Measurements from ENCODE around the gene CYSTM1. TPM values are rescaled to one million over a fixed set of nuclear protein-coding genes. Genes with fewer than 3 reads are reported as not detected.

The CYSTM1 gene
- polyA plus RNA-seq, 2 donors = 6.7 to 13.4 TPM

GRCh38 chr5:140185409-140185808 is 10.4 kb downstream of the CYSTM1 start:
- WGBS, 2 donors = 90 to 94% methylated on average over 2 of the region's 2 CpGs
- H3K36me3 ChIP-seq (ENCODE audit: control insufficient read depth in 2 of 2, insufficient read depth in 2 of 2, low read length in 1 of 2) = no peaks in the 10 kb centered on the region
- H3K27me3 ChIP-seq (ENCODE audit: control insufficient read depth in 1 of 2, insufficient read depth in 2 of 2, low read length in 2 of 2) = no peaks in the 10 kb centered on the region
- H3K9me3 ChIP-seq (ENCODE audit: control insufficient read depth in 2 of 2, insufficient read depth in 1 of 2, low read depth in 1 of 2, low read length in 1 of 2) = no peaks in the 10 kb centered on the region
- H3K27ac ChIP-seq (ENCODE audit: low read depth in 2 of 2, low read length in 1 of 2) = no peak overlapping the region
- H3K4me3 ChIP-seq (ENCODE audit: low read depth in 1 of 2, low read length in 2 of 2) = no peak overlapping the region
- peaks cover 0 to 4% of the 10 kb centered on the region in 2 donors for H3K4me1 ChIP-seq (ENCODE audit: control insufficient read depth in 2 of 2, insufficient read depth in 2 of 2, low read length in 1 of 2)

GRCh38 chr5:140186267-140186671 is 11.3 kb downstream of the CYSTM1 start:
- Histone ChIP-seq H3K27ac (ENCODE audit: low read depth in 2 of 2, low read length in 1 of 2) (no peak overlapping the region), H3K9me3 (ENCODE audit: control insufficient read depth in 2 of 2, insufficient read depth in 1 of 2, low read depth in 1 of 2, low read length in 1 of 2) (no peaks in the 10 kb centered on the region), H3K4me3 (ENCODE audit: low read depth in 1 of 2, low read length in 2 of 2) (no peak overlapping the region), H3K4me1 (ENCODE audit: control insufficient read depth in 2 of 2, insufficient read depth in 2 of 2, low read length in 1 of 2) (peaks cover 0 to 4% of the 10 kb centered on the region in 2 donors), H3K27me3 (ENCODE audit: control insufficient read depth in 1 of 2, insufficient read depth in 2 of 2, low read length in 2 of 2) (no peaks in the 10 kb centered on the region), H3K36me3 (ENCODE audit: control insufficient read depth in 2 of 2, insufficient read depth in 2 of 2, low read length in 1 of 2) (no peaks in the 10 kb centered on the region)
- 79 to 91% methylated on average over 5 of the region's 5 CpGs for WGBS, 2 donors

GRCh38 chr5:140189253-140189652 is 14.3 kb downstream of the CYSTM1 start:
- no peak overlapping the region for H3K27ac ChIP-seq (ENCODE audit: low read depth in 2 of 2, low read length in 1 of 2)
- H3K36me3 ChIP-seq (ENCODE audit: control insufficient read depth in 2 of 2, insufficient read depth in 2 of 2, low read length in 1 of 2) = no peaks in the 10 kb centered on the region
- WGBS, 2 donors = 86 to 90% methylated on average over 2 of the region's 2 CpGs
- no peaks in the 10 kb centered on the region for H3K9me3 ChIP-seq (ENCODE audit: control insufficient read depth in 2 of 2, insufficient read depth in 1 of 2, low read depth in 1 of 2, low read length in 1 of 2)
- H3K4me1 ChIP-seq (ENCODE audit: control insufficient read depth in 2 of 2, insufficient read depth in 2 of 2, low read length in 1 of 2) = peaks cover 0 to 2% of the 10 kb centered on the region in 2 donors
- H3K27me3 ChIP-seq (ENCODE audit: control insufficient read depth in 1 of 2, insufficient read depth in 2 of 2, low read length in 2 of 2) = no peaks in the 10 kb centered on the region
- H3K4me3 ChIP-seq (ENCODE audit: low read depth in 1 of 2, low read length in 2 of 2) = no peak overlapping the region

- no peaks in the 10 kb centered on the region for H3K36me3 ChIP-seq (ENCODE audit: control insufficient read depth in 2 of 2, insufficient read depth in 2 of 2, low read length in 1 of 2)
- no peaks in the 10 kb centered on the region for H3K9me3 ChIP-seq (ENCODE audit: control insufficient read depth in 2 of 2, insufficient read depth in 1 of 2, low read depth in 1 of 2, low read length in 1 of 2)
- 66 to 70% methylated on average over 3 of the region's 3 CpGs for whole genome bisulfite sequencing, 2 donors
- no peaks in the 10 kb centered on the region for H3K27me3 ChIP-seq (ENCODE audit: control insufficient read depth in 1 of 2, insufficient read depth in 2 of 2, low read length in 2 of 2)
- no peak overlapping the region for H3K4me3 ChIP-seq (ENCODE audit: low read depth in 1 of 2, low read length in 2 of 2)
- H3K4me1 ChIP-seq (ENCODE audit: control insufficient read depth in 2 of 2, insufficient read depth in 2 of 2, low read length in 1 of 2) = peaks cover 0 to 2% of the 10 kb centered on the region in 2 donors
- no peak overlapping the region for H3K27ac ChIP-seq (ENCODE audit: low read depth in 2 of 2, low read length in 1 of 2)
Measured at GRCh38 chr5:140189977-140190871, 15.2 kb downstream of the CYSTM1 start.

- Histone ChIP-seq H3K4me3 (ENCODE audit: low read depth in 1 of 2, low read length in 2 of 2) (no peak overlapping the region), H3K36me3 (ENCODE audit: control insufficient read depth in 2 of 2, insufficient read depth in 2 of 2, low read length in 1 of 2) (no peaks in the 10 kb centered on the region), H3K27me3 (ENCODE audit: control insufficient read depth in 1 of 2, insufficient read depth in 2 of 2, low read length in 2 of 2) (no peaks in the 10 kb centered on the region), H3K4me1 (ENCODE audit: control insufficient read depth in 2 of 2, insufficient read depth in 2 of 2, low read length in 1 of 2) (peaks cover 0 to 2% of the 10 kb centered on the region in 2 donors), H3K27ac (ENCODE audit: low read depth in 2 of 2, low read length in 1 of 2) (no peak overlapping the region), H3K9me3 (ENCODE audit: control insufficient read depth in 2 of 2, insufficient read depth in 1 of 2, low read depth in 1 of 2, low read length in 1 of 2) (no peaks in the 10 kb centered on the region)
- WGBS, 2 donors = 0 to 21% methylated on average over 1 of the region's 1 CpG
Measured at GRCh38 chr5:140190872-140191218, 15.9 kb downstream of the CYSTM1 start.

GRCh38 chr5:140192715-140193430 is 17.9 kb downstream of the CYSTM1 start:
- H3K36me3 ChIP-seq (ENCODE audit: control insufficient read depth in 2 of 2, insufficient read depth in 2 of 2, low read length in 1 of 2) = no peaks in the 10 kb centered on the region
- H3K9me3 ChIP-seq (ENCODE audit: control insufficient read depth in 2 of 2, insufficient read depth in 1 of 2, low read depth in 1 of 2, low read length in 1 of 2) = no peaks in the 10 kb centered on the region
- H3K4me3 ChIP-seq (ENCODE audit: low read depth in 1 of 2, low read length in 2 of 2) = no peak overlapping the region
- H3K27me3 ChIP-seq (ENCODE audit: control insufficient read depth in 1 of 2, insufficient read depth in 2 of 2, low read length in 2 of 2) = no peaks in the 10 kb centered on the region
- no peak overlapping the region for H3K27ac ChIP-seq (ENCODE audit: low read depth in 2 of 2, low read length in 1 of 2)
- 89 to 92% methylated on average over 5 of the region's 5 CpGs for WGBS, 2 donors
- H3K4me1 ChIP-seq (ENCODE audit: control insufficient read depth in 2 of 2, insufficient read depth in 2 of 2, low read length in 1 of 2) = peaks cover 0 to 2% of the 10 kb centered on the region in 2 donors

GRCh38 chr5:140194662-140195061 is 19.7 kb downstream of the CYSTM1 start:
- H3K4me1 ChIP-seq (ENCODE audit: control insufficient read depth in 2 of 2, insufficient read depth in 2 of 2, low read length in 1 of 2) = no peaks in the 10 kb centered on the region
- H3K27me3 ChIP-seq (ENCODE audit: control insufficient read depth in 1 of 2, insufficient read depth in 2 of 2, low read length in 2 of 2) = no peaks in the 10 kb centered on the region
- no peaks in the 10 kb centered on the region for H3K36me3 ChIP-seq (ENCODE audit: control insufficient read depth in 2 of 2, insufficient read depth in 2 of 2, low read length in 1 of 2)
- no peaks in the 10 kb centered on the region for H3K9me3 ChIP-seq (ENCODE audit: control insufficient read depth in 2 of 2, insufficient read depth in 1 of 2, low read depth in 1 of 2, low read length in 1 of 2)
- no peak overlapping the region for H3K4me3 ChIP-seq (ENCODE audit: low read depth in 1 of 2, low read length in 2 of 2)
- H3K27ac ChIP-seq (ENCODE audit: low read depth in 2 of 2, low read length in 1 of 2) = no peak overlapping the region
- 54 to 59% methylated on average over 2 of the region's 2 CpGs for WGBS, 2 donors

GRCh38 chr5:140196115-140196814 is 21.3 kb downstream of the CYSTM1 start:
- Histone ChIP-seq H3K4me3 (ENCODE audit: low read depth in 1 of 2, low read length in 2 of 2) (no peak overlapping the region), H3K4me1 (ENCODE audit: control insufficient read depth in 2 of 2, insufficient read depth in 2 of 2, low read length in 1 of 2) (no peaks in the 10 kb centered on the region), H3K9me3 (ENCODE audit: control insufficient read depth in 2 of 2, insufficient read depth in 1 of 2, low read depth in 1 of 2, low read length in 1 of 2) (no peaks in the 10 kb centered on the region), H3K27ac (ENCODE audit: low read depth in 2 of 2, low read length in 1 of 2) (no peak overlapping the region), H3K27me3 (ENCODE audit: control insufficient read depth in 1 of 2, insufficient read depth in 2 of 2, low read length in 2 of 2) (no peaks in the 10 kb centered on the region), H3K36me3 (ENCODE audit: control insufficient read depth in 2 of 2, insufficient read depth in 2 of 2, low read length in 1 of 2) (no peaks in the 10 kb centered on the region)
- 59 to 83% methylated on average over 2 of the region's 2 CpGs for WGBS, 2 donors

- H3K27ac ChIP-seq (ENCODE audit: low read depth in 2 of 2, low read length in 1 of 2) = no peak overlapping the region
Measured at GRCh38 chr5:140197023-140197422, 22.0 kb downstream of the CYSTM1 start.

More at GRCh38 chr5:140197023-140197422, 22.0 kb downstream of the CYSTM1 start:
- H3K27me3 ChIP-seq (ENCODE audit: control insufficient read depth in 1 of 2, insufficient read depth in 2 of 2, low read length in 2 of 2) = no peaks in the 10 kb centered on the region
- no peak overlapping the region for H3K4me3 ChIP-seq (ENCODE audit: low read depth in 1 of 2, low read length in 2 of 2)
- H3K4me1 ChIP-seq (ENCODE audit: control insufficient read depth in 2 of 2, insufficient read depth in 2 of 2, low read length in 1 of 2) = no peaks in the 10 kb centered on the region
- no peaks in the 10 kb centered on the region for H3K9me3 ChIP-seq (ENCODE audit: control insufficient read depth in 2 of 2, insufficient read depth in 1 of 2, low read depth in 1 of 2, low read length in 1 of 2)
- WGBS, 2 donors = 75 to 88% methylated on average over 2 of the region's 2 CpGs
- H3K36me3 ChIP-seq (ENCODE audit: control insufficient read depth in 2 of 2, insufficient read depth in 2 of 2, low read length in 1 of 2) = no peaks in the 10 kb centered on the region

Measured in esophagus (tissue), 2 donors.